PC-3 (cell line): ENCODE results near the gene CACNA1B.

Experiments
- CTCF ChIP-seq: fragments of 300-600 bp; sonication (generic); conservative IDR thresholded peaks from 2 replicates; pipeline ENCODE4 v1.5.1; 2017; ENCODE audit warnings: antibody characterized with exemption, low read depth, mild to moderate bottlenecking, low read length
- EZH2phosphoT487 ChIP-seq: fragments of 300-600 bp; sonication (generic); IDR thresholded peaks from 2 replicates; pipeline ENCODE4 v1.6.1; 2018; ENCODE audit warnings: mild to moderate bottlenecking, antibody characterized with exemption, low read length, borderline replicate concordance

DNA sequence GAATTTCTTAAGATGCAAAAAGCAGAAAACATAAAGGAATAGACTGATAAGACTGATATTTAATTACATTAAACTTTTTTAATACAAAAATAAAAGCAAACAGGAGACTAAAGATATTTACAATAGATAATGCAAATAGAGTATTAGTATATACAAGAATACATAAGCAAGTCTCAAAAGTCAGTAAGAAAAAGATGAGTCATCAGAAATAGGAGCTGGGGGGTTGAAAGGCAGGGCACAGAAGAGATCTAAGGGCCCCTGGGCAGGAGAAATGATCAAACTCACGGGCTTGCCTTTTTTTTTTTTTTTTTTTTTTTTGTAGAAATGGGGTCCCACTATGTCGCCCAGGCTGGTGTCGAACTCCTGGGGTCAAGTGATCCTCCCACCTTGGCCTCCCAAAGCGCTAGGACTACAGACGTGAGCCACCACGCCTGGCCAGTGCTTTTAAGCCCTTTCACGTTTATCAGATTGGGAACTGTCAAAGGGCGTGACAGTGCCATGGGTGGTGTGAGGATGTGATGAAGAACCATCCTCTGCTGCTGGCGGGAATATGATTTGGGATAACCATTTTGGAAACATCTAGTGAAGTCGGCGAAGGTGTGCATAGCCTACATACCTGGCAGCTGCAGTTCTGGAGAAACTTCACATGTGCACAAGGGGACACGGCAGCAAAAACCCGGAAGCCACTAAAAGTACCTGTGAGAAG, 126.1 kb downstream of the CACNA1B start:
- no peak for TF ChIP-seq EZH2phosphoT487
- no peak for TF ChIP-seq CTCF
